Testis (tissue), 3 donors: Measurements from ENCODE around the gene CIBAR2. TPM values are rescaled to one million over a fixed set of nuclear protein-coding genes. Genes with fewer than 3 reads are reported as not detected.

Experiments used
- DNase-seq: peaks from one replicate; pipeline ENCODE4 v3.0.0-alpha.2; 2019
- H3K27ac ChIP-seq, 2 donors: fragments of 200-600 bp; sonication (generic); one replicate each; pipeline ENCODE4 v1.5.1; 2019
- H3K27me3 ChIP-seq: fragments of 200-600 bp; sonication (generic); one replicate; pipeline ENCODE4 v1.5.1; 2019
- H3K36me3 ChIP-seq: fragments of 200-600 bp; sonication (generic); one replicate; pipeline ENCODE4 v1.5.1; 2017; ENCODE audit warnings: low read depth; ENCODE audit errors: missing control alignments
- H3K4me1 ChIP-seq: fragments of 200-600 bp; sonication (generic); one replicate; pipeline ENCODE4 v1.5.1; 2019
- H3K4me3 ChIP-seq, 2 donors: fragments of 200-600 bp; sonication (generic); one replicate each; pipeline ENCODE4 v1.5.1; 2017 to 2019
- H3K9me3 ChIP-seq: fragments of 200-600 bp; sonication (generic); one replicate; pipeline ENCODE4 v1.5.1; 2017
- POLR2A ChIP-seq: fragments of 450-650 bp; IDR thresholded peaks from one replicate; pipeline ENCODE4 v1.6.1; 2017; ENCODE audit warnings: antibody characterized with exemption, mild to moderate bottlenecking, moderate library complexity
- WGBS, 2 donors: methylation state at CpG; one replicate each; pipeline ENCODE4 v1.1.5; 2018; 5-methylcytosine and 5-hydroxymethylcytosine counted together
- intact Hi-C: fragments of 100-400 bp; cut with DNase I; formaldehyde crosslinking; loops from one replicate; pipeline ENCODE4 v1.15.1; 2023; ENCODE audit warnings: low total_unique reads
- polyA plus RNA-seq: library from polyadenylated mRNA; stranded (reverse); fragments of 350-450 nt; fragmentation: Illumina TruSeq; extraction: RNeasy Lipid Tissue Mini Kit (QIAGEN cat#74804); gene quantifications from one replicate; pipeline ENCODE4 v1.2.3, GENCODE V29; 2014; ENCODE audit warnings: low read depth, low replicate concordance; ENCODE audit not compliant: insufficient read depth
- total RNA-seq, 2 donors: library from RNA; depleted of rRNA; stranded (reverse); fragments of >200 nt; gene quantifications; one replicate each; pipeline ENCODE4 v1.2.3, GENCODE V29; 2016
- TF ChIP-seq, protein P1 (sequence below), 3 experiments: fragments of 450-650 bp in 2 of 3; fragments of 200-600 bp in 1 of 3; sonication (generic) in 1 of 3; IDR thresholded peaks; one replicate each; pipeline ENCODE4 v1.5.1; 2016 to 2019; ENCODE audit warnings: antibody characterized with exemption in 3 of 3, mild to moderate bottlenecking in 2 of 3, moderate library complexity in 1 of 3

The CIBAR2 gene
- total and polyA plus RNA-seq, 3 donors from 2014 or later, result 0.24 to 1.6 TPM; not detected in 1

DNA sequence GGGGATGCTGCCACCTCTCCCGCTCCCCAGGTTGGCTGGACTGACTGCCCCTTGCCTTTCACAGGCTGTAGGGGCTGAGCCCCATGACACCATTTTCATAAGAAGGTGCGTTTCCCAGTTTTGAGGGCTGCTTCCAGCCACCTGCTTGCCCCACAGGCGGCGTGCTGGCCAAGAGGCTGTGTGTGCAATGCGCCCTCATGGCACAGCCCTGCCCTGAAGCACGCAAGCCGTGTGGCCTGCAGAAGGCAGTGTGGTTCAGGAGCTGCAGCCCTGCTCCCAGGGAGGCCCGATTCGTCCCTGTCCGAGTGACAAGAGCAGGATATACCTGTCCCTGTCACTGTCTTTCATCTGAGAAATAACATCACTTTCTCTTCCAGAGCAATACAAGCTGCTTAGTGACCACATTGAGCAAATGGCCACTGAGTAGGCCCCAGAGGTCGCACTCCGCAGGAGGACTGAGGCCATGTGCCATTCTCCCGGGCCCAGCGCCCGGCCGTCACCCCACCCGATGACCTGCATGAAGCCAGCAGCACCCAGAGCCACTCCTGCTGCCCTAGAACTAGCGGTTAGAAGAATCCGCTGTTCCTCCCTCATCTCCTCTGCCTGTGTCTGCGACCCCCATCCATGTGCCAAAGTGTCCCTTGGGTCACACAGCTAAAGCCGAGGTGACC is 24.2 kb downstream of the CIBAR2 start:
- Histone ChIP-seq H3K4me1 (peaks cover 33% of the 10 kb centered on the region), H3K4me3 (no peak overlapping the region), H3K36me3 (no peaks in the 10 kb centered on the region), H3K27ac (no peak overlapping the region), H3K9me3 (no peaks in the 10 kb centered on the region), H3K27me3 (no peaks in the 10 kb centered on the region)
- WGBS, 2 donors, result 95 to 97% methylated on average over 5 to 21 of the region's 21 CpGs
- TF ChIP-seq, protein P1, sequence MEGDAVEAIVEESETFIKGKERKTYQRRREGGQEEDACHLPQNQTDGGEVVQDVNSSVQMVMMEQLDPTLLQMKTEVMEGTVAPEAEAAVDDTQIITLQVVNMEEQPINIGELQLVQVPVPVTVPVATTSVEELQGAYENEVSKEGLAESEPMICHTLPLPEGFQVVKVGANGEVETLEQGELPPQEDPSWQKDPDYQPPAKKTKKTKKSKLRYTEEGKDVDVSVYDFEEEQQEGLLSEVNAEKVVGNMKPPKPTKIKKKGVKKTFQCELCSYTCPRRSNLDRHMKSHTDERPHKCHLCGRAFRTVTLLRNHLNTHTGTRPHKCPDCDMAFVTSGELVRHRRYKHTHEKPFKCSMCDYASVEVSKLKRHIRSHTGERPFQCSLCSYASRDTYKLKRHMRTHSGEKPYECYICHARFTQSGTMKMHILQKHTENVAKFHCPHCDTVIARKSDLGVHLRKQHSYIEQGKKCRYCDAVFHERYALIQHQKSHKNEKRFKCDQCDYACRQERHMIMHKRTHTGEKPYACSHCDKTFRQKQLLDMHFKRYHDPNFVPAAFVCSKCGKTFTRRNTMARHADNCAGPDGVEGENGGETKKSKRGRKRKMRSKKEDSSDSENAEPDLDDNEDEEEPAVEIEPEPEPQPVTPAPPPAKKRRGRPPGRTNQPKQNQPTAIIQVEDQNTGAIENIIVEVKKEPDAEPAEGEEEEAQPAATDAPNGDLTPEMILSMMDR (IDR thresholded peaks at IDR 0.05), result no peak
- TF ChIP-seq POLR2A, result no peak
- intact Hi-C loops, result no loop called here
- DNase-seq, result no peak

DNA sequence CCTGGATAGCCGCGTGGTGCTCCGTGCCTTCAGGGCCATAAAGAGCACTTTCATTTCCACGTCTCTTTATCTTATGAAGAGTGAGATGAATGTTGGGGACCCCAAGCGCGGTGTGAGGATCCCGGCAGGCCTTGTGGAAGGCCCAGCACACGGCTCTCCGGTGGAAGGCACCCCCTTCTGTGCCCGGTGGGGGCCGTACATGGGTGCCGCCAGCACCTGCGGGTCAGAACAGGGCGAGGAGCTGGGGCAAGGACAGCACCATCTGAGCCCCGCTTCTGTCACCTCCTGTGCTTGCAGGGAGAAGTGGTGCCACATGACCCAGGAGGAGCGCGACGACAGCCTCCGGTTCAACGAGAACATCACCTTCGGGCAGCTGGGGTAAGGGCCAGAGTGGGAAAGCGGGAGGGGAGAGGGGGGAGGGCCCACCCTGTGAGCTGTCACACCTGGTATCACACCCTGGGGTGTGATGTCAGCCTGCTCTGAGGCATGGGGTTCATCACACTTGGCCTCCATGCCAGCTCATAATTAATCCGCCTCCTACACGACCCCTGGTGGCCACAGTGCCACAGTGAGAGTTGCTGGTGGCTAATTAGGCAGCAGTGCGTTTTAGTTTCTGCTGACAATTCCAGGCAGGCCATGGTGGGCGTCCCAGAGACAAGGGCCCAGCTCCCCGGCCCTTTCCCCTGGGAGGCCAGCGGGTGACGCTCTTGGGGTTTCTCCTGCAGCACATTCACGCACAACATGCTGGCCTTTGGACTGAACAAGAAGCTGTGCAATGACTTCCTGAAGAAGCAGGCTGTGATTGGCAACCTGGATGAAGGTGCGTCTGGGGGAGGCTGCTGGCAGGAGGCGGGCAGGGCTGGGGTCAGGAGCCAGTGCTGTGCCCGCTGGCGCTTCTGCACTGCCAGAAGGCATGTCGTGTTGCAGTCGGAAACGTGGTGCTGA is 25.7 kb downstream of the CIBAR2 start:
- H3K4me1 ChIP-seq, result peaks cover 24% of the 10 kb centered on the region
- no peak overlapping the region for H3K27ac ChIP-seq
- H3K36me3 ChIP-seq, result no peaks in the 10 kb centered on the region
- 82 to 83% methylated on average over 30 to 37 of the region's 37 CpGs for WGBS, 2 donors
- no peaks in the 10 kb centered on the region for H3K9me3 ChIP-seq
- H3K4me3 ChIP-seq, result no peak overlapping the region
- intact Hi-C loops, result no loop called here
- TF ChIP-seq, protein P1 (IDR thresholded peaks at IDR 0.05), result peak; percentile 53 to 76 (median 54)
- no peak for TF ChIP-seq POLR2A
- H3K27me3 ChIP-seq, result no peaks in the 10 kb centered on the region
- DNase-seq, result peak; percentile 81

DNA sequence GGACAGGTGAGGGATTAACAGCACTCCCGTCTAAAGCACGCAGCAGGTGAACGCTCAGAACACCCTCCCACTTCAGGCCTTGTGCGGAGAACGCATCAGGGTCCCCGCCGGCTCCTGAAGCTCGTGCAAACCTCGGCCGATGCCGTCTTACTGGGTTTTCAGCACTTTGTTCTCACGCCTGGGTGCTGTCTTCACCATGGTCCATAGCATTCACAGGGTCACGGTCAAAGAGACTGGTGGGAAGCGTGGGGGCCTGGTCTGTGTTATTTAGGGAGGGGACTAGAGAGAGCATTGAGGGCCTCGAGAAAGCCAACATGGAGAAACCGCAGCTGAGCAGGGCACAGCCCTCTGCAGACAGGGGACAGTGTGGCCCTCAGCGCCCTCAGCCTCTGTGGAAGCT is 26.6 kb downstream of the CIBAR2 start:
- intact Hi-C loops, result no loop called here
- WGBS, 2 donors, result 92 to 94% methylated on average over 9 to 17 of the region's 17 CpGs

DNA sequence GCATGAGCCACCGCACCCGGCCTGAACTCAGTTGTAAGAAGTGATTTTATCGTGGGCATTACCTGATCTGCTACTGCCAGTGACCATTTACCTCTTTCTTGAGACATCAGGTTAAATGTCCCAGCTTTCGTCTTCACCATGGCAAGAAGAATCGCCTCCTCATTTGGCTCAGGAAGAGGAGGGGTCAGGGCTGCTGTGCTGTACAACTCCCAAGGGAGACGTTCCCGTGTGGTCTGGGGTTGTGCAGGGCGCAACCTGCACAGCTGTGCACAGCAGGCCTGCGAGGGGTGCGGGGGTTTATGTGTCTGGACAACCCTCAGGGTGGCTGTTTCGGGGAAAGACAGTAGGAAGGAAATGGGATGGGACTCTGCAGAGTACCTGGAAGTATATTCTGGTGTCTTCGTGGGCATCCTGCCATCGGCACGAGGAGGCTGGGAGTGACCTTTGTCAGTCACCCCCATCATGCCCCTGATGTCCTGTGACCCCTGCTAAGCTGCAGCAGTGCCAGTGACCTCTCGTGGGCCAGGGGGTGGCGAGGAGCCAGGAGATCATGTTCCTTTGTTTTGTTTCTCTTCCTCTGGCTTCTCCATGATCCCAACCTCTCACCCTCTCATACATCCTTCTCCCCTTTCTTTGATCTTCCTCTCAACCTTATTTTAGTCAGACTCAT is 27.3 kb downstream of the CIBAR2 start:
- no peaks in the 10 kb centered on the region for H3K36me3 ChIP-seq
- no peak overlapping the region for H3K27ac ChIP-seq
- TF ChIP-seq, protein P1 (IDR thresholded peaks at IDR 0.05), result no peak
- TF ChIP-seq POLR2A, result no peak
- no peak for DNase-seq
- intact Hi-C loops, result no loop called here
- no peaks in the 10 kb centered on the region for H3K27me3 ChIP-seq
- no peak overlapping the region for H3K4me3 ChIP-seq
- H3K4me1 ChIP-seq, result peaks cover 9% of the 10 kb centered on the region
- no peaks in the 10 kb centered on the region for H3K9me3 ChIP-seq
- 72 to 81% methylated on average over 14 to 16 of the region's 16 CpGs for WGBS, 2 donors

More for the DNA sequence above, 26.6 kb downstream of the CIBAR2 start:
- H3K4me1 ChIP-seq, result peaks cover 16% of the 10 kb centered on the region
- H3K4me3 ChIP-seq, result no peak overlapping the region
- H3K9me3 ChIP-seq, result no peaks in the 10 kb centered on the region
- no peak overlapping the region for H3K27ac ChIP-seq
- TF ChIP-seq, protein P1 (IDR thresholded peaks at IDR 0.05), result no peak
- no peak for TF ChIP-seq POLR2A
- no peak for DNase-seq
- no peaks in the 10 kb centered on the region for H3K27me3 ChIP-seq
- H3K36me3 ChIP-seq, result no peaks in the 10 kb centered on the region
